Subcutaneous abdominal adipose tissue (tissue), 5 donors: ENCODE measurements around the gene USO1.

Source experiments
- H3K27ac ChIP-seq: one replicate; pipeline ENCODE4 v1.7.0; 2013; ENCODE audit warnings: low read depth, mild to moderate bottlenecking, inconsistent platforms, low read length, moderate library complexity
- H3K27me3 ChIP-seq, 5 donors: one replicate each; pipeline ENCODE4 v1.7.0; 2013; ENCODE audit warnings: low read length in 5 of 5, inconsistent platforms in 1 of 5; ENCODE audit not compliant: control insufficient read depth in 5 of 5, insufficient read depth in 4 of 5
- H3K36me3 ChIP-seq, 5 donors: one replicate each; pipeline ENCODE4 v1.7.0; 2013; ENCODE audit warnings: low read length in 5 of 5; ENCODE audit not compliant: control insufficient read depth in 5 of 5, insufficient read depth in 5 of 5
- H3K4me1 ChIP-seq, 5 donors: one replicate each; pipeline ENCODE4 v1.7.0; 2013; ENCODE audit warnings: low read length in 5 of 5, mild to moderate bottlenecking in 3 of 5, moderate library complexity in 1 of 5; ENCODE audit not compliant: control insufficient read depth in 5 of 5, insufficient read depth in 5 of 5
- H3K4me3 ChIP-seq, 5 donors: one replicate each; pipeline ENCODE4 v1.7.0; 2013; ENCODE audit warnings: low read length in 5 of 5, low read depth in 1 of 5
- H3K9ac ChIP-seq, 5 donors: one replicate each; pipeline ENCODE4 v1.7.0; 2013; ENCODE audit warnings: low read length in 5 of 5, mild to moderate bottlenecking in 4 of 5, moderate library complexity in 3 of 5
- H3K9me3 ChIP-seq, 5 donors: one replicate each; pipeline ENCODE4 v1.7.0; 2013; ENCODE audit warnings: low read length in 5 of 5; ENCODE audit not compliant: control insufficient read depth in 5 of 5
- donor health status: healthy.
- donor health status: healthy.
- donor health status: healthy.
- donor health status: healthy.
- donor health status: healthy.

The USO1 gene

GRCh38 chr4:75848891-75849290, 124.5 kb downstream of the USO1 start:
- no peaks in the 10 kb centered on the region for H3K36me3 ChIP-seq
- H3K4me1 ChIP-seq, result peaks cover 1 to 17% (median 11%) of the 10 kb centered on the region in 5 donors
- no peak overlapping the region for H3K27ac ChIP-seq
- H3K9ac ChIP-seq, result no peak overlapping the region
- no peak overlapping the region for H3K4me3 ChIP-seq
- H3K9me3 ChIP-seq, result no peaks in the 10 kb centered on the region
- no peaks in the 10 kb centered on the region for H3K27me3 ChIP-seq

DNA sequence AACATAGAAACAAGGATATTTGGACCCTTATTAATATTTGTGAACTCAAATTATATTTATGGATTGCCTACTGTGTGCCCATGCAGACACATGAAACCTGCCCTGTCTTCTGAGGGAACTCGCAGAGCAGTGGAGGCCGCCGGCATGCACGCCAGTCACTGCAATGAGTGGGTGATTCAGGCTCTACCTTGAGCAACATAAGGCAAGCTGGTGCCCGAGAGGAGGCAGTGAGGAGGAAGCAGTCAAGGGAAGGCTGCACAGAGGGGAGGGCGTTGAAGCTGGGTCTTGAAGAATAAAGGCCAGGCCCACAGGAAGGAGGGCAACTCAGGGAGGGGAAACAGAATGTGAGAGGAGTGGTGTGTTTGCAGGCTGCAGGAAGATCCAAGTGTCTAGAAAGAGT, 125.1 kb downstream of the USO1 start:
- Histone ChIP-seq H3K27me3 (no peaks in the 10 kb centered on the region), H3K36me3 (no peaks in the 10 kb centered on the region), H3K27ac (no peak overlapping the region), H3K9ac (no peak overlapping the region), H3K9me3 (no peaks in the 10 kb centered on the region), H3K4me1 (peaks cover 1 to 11% (median 5%) of the 10 kb centered on the region in 5 donors), H3K4me3 (no peak overlapping the region)

- H3K9me3 ChIP-seq, result peaks cover 0 to 7% (median 0%) of the 10 kb centered on the region in 5 donors
Measured at GRCh38 chr4:75858721-75859120, 134.3 kb downstream of the USO1 start.

GRCh38 chr4:75860606-75861005, 136.2 kb downstream of the USO1 start:
- Histone ChIP-seq H3K4me3 (no peak overlapping the region), H3K27me3 (no peaks in the 10 kb centered on the region), H3K9me3 (peaks cover 0 to 7% (median 0%) of the 10 kb centered on the region in 5 donors), H3K9ac (no peak overlapping the region), H3K27ac (no peak overlapping the region), H3K36me3 (no peaks in the 10 kb centered on the region), H3K4me1 (no peaks in the 10 kb centered on the region)

More at GRCh38 chr4:75858721-75859120, 134.3 kb downstream of the USO1 start:
- Histone ChIP-seq H3K27me3 (no peaks in the 10 kb centered on the region), H3K36me3 (no peaks in the 10 kb centered on the region), H3K27ac (no peak overlapping the region), H3K4me1 (no peaks in the 10 kb centered on the region), H3K9ac (no peak overlapping the region), H3K4me3 (no peak overlapping the region)
